GM23338 (cell line): ENCODE measurements around the gene TELO2. TPM values are rescaled to one million over a fixed set of nuclear protein-coding genes. Genes with fewer than 3 reads are reported as not detected.

Experiments used
- ATAC-seq: fragments of 200-7000 bp; cut with Tn5 transposase; 3 replicates; pipeline ENCODE4 v1.9.1; 2020
- DNase-seq: peaks from one replicate; pipeline ENCODE4 v3.0.0-alpha.2; 2015; ENCODE audit warnings: low spot score
- H2AFZ ChIP-seq: fragments of 200-600 bp; sonication (generic); 2 replicates; pipeline ENCODE4 v1.8.0; 2016; ENCODE audit warnings: antibody characterized with exemption, mild to moderate bottlenecking, moderate library complexity
- H3F3A ChIP-seq: fragments of 200-600 bp; sonication (generic); replicated peaks from 2 replicates; pipeline ENCODE4 v1.8.0; 2017; ENCODE audit warnings: antibody characterized with exemption, mixed run types, low read depth
- H3K27ac ChIP-seq: fragments of 200-600 bp; sonication (generic); 2 replicates; pipeline ENCODE4 v1.6.1; 2016; ENCODE audit warnings: low read depth
- H3K27me3 ChIP-seq: fragments of 200-600 bp; sonication (generic); 2 replicates; pipeline ENCODE4 v1.8.0; 2016; ENCODE audit warnings: mild to moderate bottlenecking, mixed run types, moderate library complexity; ENCODE audit not compliant: insufficient read depth
- H3K36me3 ChIP-seq: fragments of 200-600 bp; sonication (generic); 2 replicates; pipeline ENCODE4 v1.8.0; 2016; ENCODE audit warnings: mild to moderate bottlenecking; ENCODE audit not compliant: insufficient read depth
- H3K4me1 ChIP-seq: fragments of 200-600 bp; sonication (generic); 2 replicates; pipeline ENCODE4 v1.8.0; 2016; ENCODE audit warnings: mild to moderate bottlenecking, moderate library complexity; ENCODE audit not compliant: insufficient read depth
- H3K4me2 ChIP-seq: fragments of 200-600 bp; sonication (generic); 2 replicates; pipeline ENCODE4 v1.7.1; 2017; ENCODE audit warnings: mixed run types
- H3K4me3 ChIP-seq: fragments of 200-600 bp; sonication (generic); 2 replicates; pipeline ENCODE4 v1.6.1; 2016; ENCODE audit warnings: mixed run types
- H3K79me2 ChIP-seq: fragments of 200-600 bp; sonication (generic); replicated peaks from 2 replicates; pipeline ENCODE4 v1.8.0; 2017; ENCODE audit warnings: mild to moderate bottlenecking; ENCODE audit not compliant: insufficient read depth
- H3K9me2 ChIP-seq: fragments of 200-600 bp; sonication (generic); 2 replicates; pipeline ENCODE4 v1.8.0; 2017; ENCODE audit not compliant: insufficient read depth
- H4K20me1 ChIP-seq: fragments of 200-600 bp; sonication (generic); replicated peaks from 2 replicates; pipeline ENCODE4 v1.8.0; 2017; ENCODE audit warnings: mild to moderate bottlenecking; ENCODE audit not compliant: insufficient read depth
- H3K27ac Mint-ChIP-seq: 2 replicates; pipeline ENCODE4 v1.8.0; 2020; ENCODE audit warnings: inconsistent platforms, mild to moderate bottlenecking, moderate library complexity, mixed read lengths
- H3K27me3 Mint-ChIP-seq: 3 replicates; pipeline ENCODE4 v1.8.0; 2022; ENCODE audit warnings: low read depth, mild to moderate bottlenecking, moderate library complexity, mixed read lengths, inconsistent platforms; ENCODE audit not compliant: insufficient read depth, poor library complexity
- H3K36me3 Mint-ChIP-seq: 3 replicates; pipeline ENCODE4 v1.8.0; 2021; ENCODE audit warnings: low read depth, mild to moderate bottlenecking, inconsistent platforms, moderate library complexity, mixed read lengths
- H3K4me1 Mint-ChIP-seq: 3 replicates; pipeline ENCODE4 v1.8.0; 2020; ENCODE audit warnings: mild to moderate bottlenecking, inconsistent platforms, mixed read lengths
- H3K4me3 Mint-ChIP-seq: 3 replicates; pipeline ENCODE4 v1.8.0; 2021; ENCODE audit warnings: moderate library complexity, mild to moderate bottlenecking, inconsistent platforms, mixed read lengths
- H3K9me3 Mint-ChIP-seq: 3 replicates; pipeline ENCODE4 v1.8.0; 2020; ENCODE audit warnings: moderate library complexity, mild to moderate bottlenecking, inconsistent platforms, mixed read lengths
- CREB1 ChIP-seq: fragments of 250-450 bp; sonication (Bioruptor Pico); IDR thresholded peaks from 2 replicates; pipeline ENCODE4 v1.5.0; 2020; ENCODE audit warnings: low read depth, mild to moderate bottlenecking, moderate library complexity
- CTCF ChIP-seq, 2 experiments: fragments of 200-600 bp in 1 of 2; sonication (generic) in 1 of 2; conservative IDR thresholded peaks; 2 replicates each; pipeline versions ENCODE4 v1.5.1 to v1.6.1; 2016 to 2017; ENCODE audit warnings: antibody characterized with exemption in 2 of 2, low read depth in 2 of 2, mild to moderate bottlenecking in 2 of 2, moderate library complexity in 1 of 2
- ETS1 ChIP-seq: IDR thresholded peaks from 2 replicates; pipeline ENCODE4 v1.6.1; 2016; ENCODE audit warnings: antibody characterized with exemption
- EZH2 ChIP-seq: fragments of 200-600 bp; sonication (generic); IDR thresholded peaks from one replicate; pipeline ENCODE4 v1.8.0; 2017; ENCODE audit warnings: antibody characterized with exemption, mild to moderate bottlenecking, low read depth; ENCODE audit not compliant: unreplicated experiment
- EZH2phosphoT487 ChIP-seq: fragments of 200-600 bp; sonication (generic); IDR thresholded peaks from one replicate; pipeline ENCODE4 v1.8.1; 2018; ENCODE audit warnings: antibody characterized with exemption; ENCODE audit not compliant: unreplicated experiment
- JUNB ChIP-seq: IDR thresholded peaks from one replicate; pipeline ENCODE4 v1.6.1; 2016; ENCODE audit warnings: antibody characterized with exemption; ENCODE audit not compliant: unreplicated experiment
- NANOG ChIP-seq: IDR thresholded peaks from 2 replicates; pipeline ENCODE4 v1.6.1; 2016; ENCODE audit warnings: antibody characterized with exemption, borderline replicate concordance
- POLR2AphosphoS5 ChIP-seq: IDR thresholded peaks from 2 replicates; pipeline ENCODE4 v1.6.1; 2016; ENCODE audit warnings: antibody characterized with exemption, low read depth
- REST ChIP-seq: IDR thresholded peaks from one replicate; pipeline ENCODE4 v1.6.1; 2018; ENCODE audit warnings: antibody characterized with exemption; ENCODE audit not compliant: unreplicated experiment
- STAT1 ChIP-seq: IDR thresholded peaks from one replicate; pipeline ENCODE4 v1.6.1; 2016; ENCODE audit warnings: antibody characterized with exemption; ENCODE audit not compliant: unreplicated experiment
- ZNF114 ChIP-seq: fragments of 250-450 bp; sonication (Bioruptor Pico); IDR thresholded peaks from 2 replicates; pipeline ENCODE4 v1.5.0; 2020; ENCODE audit warnings: mild to moderate bottlenecking, moderate library complexity
- ZNF331 ChIP-seq: fragments of 250-450 bp; sonication (Bioruptor Pico); IDR thresholded peaks from 2 replicates; pipeline ENCODE4 v1.5.0; 2020; ENCODE audit warnings: low read depth, mild to moderate bottlenecking, moderate library complexity
- ZNF462 ChIP-seq: fragments of 250-450 bp; sonication (Bioruptor Pico); IDR thresholded peaks from 2 replicates; pipeline ENCODE4 v1.5.0; 2020; ENCODE audit warnings: mild to moderate bottlenecking, moderate library complexity
- polyA plus RNA-seq: library from polyadenylated mRNA; unstranded; fragments of >200 nt; fragmentation: Nextera tagmentation; extraction: Ambion mirVana; gene quantifications from 2 replicates; pipeline ENCODE4 v1.2.1, GENCODE V29; 2016
- total RNA-seq: library from RNA; depleted of rRNA; stranded (reverse); fragments of >200 nt; shearing (Covaris generic); gene quantifications from 2 replicates; pipeline ENCODE4 v1.2.3, GENCODE V29; 2014

Gene TELO2
- total and polyA plus RNA-seq, 2 experiments from 2014 or later, result 45.4 to 76.0 TPM

- DNase-seq (no peak), ATAC-seq (no peak)
- peaks cover 7% of the 10 kb centered on the region for H3K27me3 Mint-ChIP-seq
- H3K4me1 Mint-ChIP-seq, result peaks cover 2% of the 10 kb centered on the region; the same call in 2 of the 3 replicates
- no peaks in the 10 kb centered on the region; the same call in 2 of the 3 replicates for H3K36me3 Mint-ChIP-seq
- Histone ChIP-seq H3K27me3 (no peaks in the 10 kb centered on the region), H3K36me3 (no peaks in the 10 kb centered on the region), H4K20me1 (no peaks in the 10 kb centered on the region), H3K79me2 (no peaks in the 10 kb centered on the region), H3K4me2 (no peak overlapping the region), H3K4me3 (no peak overlapping the region), H3K4me1 (no peaks in the 10 kb centered on the region), H3K9me2 (no peaks in the 10 kb centered on the region), H3K27ac (no peak overlapping the region), H3F3A (no peaks in the 10 kb centered on the region), H2AFZ (no peak overlapping the region)
- no peaks in the 10 kb centered on the region for H3K9me3 Mint-ChIP-seq
- H3K27ac Mint-ChIP-seq, result no peak overlapping the region
- no peak for TF ChIP-seq CREB1 (CRISPR knock-in tag)
- TF ChIP-seq REST, result no peak
- TF ChIP-seq EZH2phosphoT487, result no peak
- no peak for TF ChIP-seq CTCF (conservative IDR thresholded peaks at IDR 0.05; ENCODE audit: low read depth in 2 of 2)
- TF ChIP-seq ZNF114 (CRISPR knock-in tag), result no peak
- no peak for TF ChIP-seq ETS1
- TF ChIP-seq EZH2, result no peak
- TF ChIP-seq ZNF331 (CRISPR knock-in tag), result no peak
- no peak for TF ChIP-seq JUNB
- no peak for TF ChIP-seq NANOG
- TF ChIP-seq STAT1, result no peak
- no peak for TF ChIP-seq POLR2AphosphoS5
- TF ChIP-seq ZNF462 (CRISPR knock-in tag), result no peak
- no peak overlapping the region for H3K4me3 Mint-ChIP-seq
These were observed 49.4 kb downstream of the TELO2 start for GRCh38 chr16:1542533-1542932.
